OCI-LY3 (cell line): ENCODE measurements around the gene SEC16B.

Experiments
- CTCF ChIP-seq: fragments of 200-600, 300-600 bp; sonication (generic); IDR thresholded peaks from 2 replicates; pipeline ENCODE4 v1.5.1; 2014; ENCODE audit warnings: antibody characterized with exemption, low read length, low read depth
- EZH2phosphoT487 ChIP-seq: fragments of 200-600 bp; shearing (Covaris generic); IDR thresholded peaks from 2 replicates; pipeline ENCODE4 v1.6.1; 2018; ENCODE audit warnings: antibody characterized with exemption, mixed run types, low read depth

DNA sequence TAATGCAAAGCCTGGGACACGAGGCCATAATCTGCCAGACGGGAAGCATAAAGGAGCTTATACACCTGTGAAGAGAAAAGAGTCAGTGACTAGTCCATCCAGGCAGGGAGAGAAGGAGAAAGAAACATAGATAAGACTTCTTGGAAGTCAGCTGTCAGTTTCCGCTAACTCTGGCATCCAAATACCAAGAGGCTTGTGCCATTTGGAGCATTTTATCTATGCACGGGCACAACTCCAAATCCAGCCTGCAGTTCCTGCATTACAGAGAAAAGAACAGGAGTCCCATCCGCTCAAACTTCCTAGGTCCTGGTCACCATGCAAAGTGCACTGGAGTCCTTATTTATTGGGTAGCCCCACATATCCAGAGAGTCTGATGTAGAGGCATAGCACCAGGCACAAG, 27.9 kb downstream of the SEC16B start:
- TF ChIP-seq CTCF (no peak), EZH2phosphoT487 (no peak)
